MM.1S (cell line): ENCODE results near the gene SYNE3.

Source experiments
- CTCF ChIP-seq: fragments of 300-600 bp; sonication (generic); IDR thresholded peaks from 2 replicates; pipeline ENCODE4 v1.5.1; 2016; ENCODE audit warnings: antibody characterized with exemption, low read length, mixed read lengths
- EZH2 ChIP-seq: fragments of 300-600 bp; sonication (generic); optimal IDR thresholded peaks from 2 replicates; pipeline ENCODE3; 2017; ENCODE audit warnings: low read depth, mild to moderate bottlenecking, antibody characterized with exemption, low read length, mixed read lengths

GRCh38 chr14:95525999-95526398, 9.5 kb upstream of the SYNE3 start:
- TF ChIP-seq CTCF (no peak), EZH2 (no peak)
